ENCODE data around the gene TPX2.

Gene TPX2

DNA sequence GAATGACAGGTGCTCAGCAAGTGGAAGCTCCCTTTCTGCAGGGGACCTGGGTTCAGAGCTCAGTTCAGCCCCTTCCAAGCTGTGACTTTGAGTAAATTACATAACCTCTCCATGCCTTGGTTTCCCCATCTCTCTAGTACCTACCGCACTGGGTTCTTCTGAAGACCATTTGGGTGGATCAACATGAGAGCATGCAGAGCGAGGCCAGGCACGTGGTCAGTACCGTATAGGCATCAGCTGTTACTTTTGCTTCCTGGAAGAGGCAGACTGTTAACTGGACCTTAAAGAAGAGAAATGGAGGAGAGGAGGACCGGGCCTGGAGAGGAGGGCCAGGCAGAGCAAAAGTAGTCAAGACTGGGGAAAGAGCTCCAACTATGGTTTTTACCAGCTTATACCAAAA lies 78.4 kb downstream of the TPX2 start:
- Histone ChIP-seq H3K36me3 (no peaks in the 10 kb centered on the region), H3K4me3 (no peak overlapping the region), H3K27me3 (peaks cover 0 to 5% (median 0%) of the 10 kb centered on the region in 11 experiments; a peak in 1 of 22 replicates), H3K4me2 (no peak overlapping the region), H3K4me1 (peaks cover 9 to 18% (median 15%) of the 10 kb centered on the region in 10 experiments), H3K27ac (no peak overlapping the region), H4K20me1 (peaks cover 0 to 9% (median 0%) of the 10 kb centered on the region in 11 experiments; a peak in 3 of 22 replicates), H3K9ac (no peak overlapping the region), H3K9me3 (replicated peaks in 1 of 11) (no peaks in the 10 kb centered on the region)
- TF ChIP-seq Cebpa-rat (IDR thresholded peaks at IDR 0.05) = no peak

DNA sequence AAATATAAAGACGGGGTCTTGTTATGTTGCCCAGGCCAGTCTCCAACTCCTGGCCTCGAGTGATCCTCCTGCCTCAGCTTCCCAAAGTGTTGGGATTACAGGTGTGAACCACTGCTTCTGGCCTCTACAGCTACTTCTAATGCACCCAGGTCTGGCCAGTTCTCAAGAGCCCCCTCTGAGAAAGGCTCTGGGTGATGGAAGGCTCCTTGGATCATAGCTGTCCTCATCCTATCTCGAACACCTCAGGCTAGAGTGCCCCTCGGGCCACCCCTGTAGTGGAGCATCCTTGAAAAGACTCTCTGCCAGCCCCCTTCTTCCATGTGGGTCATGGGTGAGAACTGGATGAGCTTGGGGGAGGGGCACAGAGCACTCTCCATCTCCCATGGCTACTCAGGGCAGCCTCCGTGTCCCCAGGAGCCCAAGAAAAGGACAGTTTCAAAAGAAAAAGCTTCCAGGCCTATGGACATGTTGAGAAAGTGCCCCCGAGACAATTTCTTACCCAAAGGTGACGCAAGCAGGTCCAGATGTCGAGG lies 79.4 kb downstream of the TPX2 start:
- Histone ChIP-seq H3K27me3 (peaks cover 0 to 6% (median 0%) of the 10 kb centered on the region in 11 experiments; a peak in 1 of 22 replicates), H3K27ac (no peak overlapping the region), H3K4me2 (no peak overlapping the region), H3K4me3 (no peak overlapping the region), H4K20me1 (peaks cover 0 to 13% (median 0%) of the 10 kb centered on the region in 11 experiments; a peak in 4 of 22 replicates), H3K9ac (no peak overlapping the region), H3K4me1 (peaks cover 15 to 27% (median 24%) of the 10 kb centered on the region in 10 experiments), H3K9me3 (replicated peaks in 1 of 11) (no peaks in the 10 kb centered on the region), H3K36me3 (no peaks in the 10 kb centered on the region)
- no peak for TF ChIP-seq Cebpa-rat (IDR thresholded peaks at IDR 0.05)

GRCh38 chr20:31819083-31819784 lies 80.1 kb downstream of the TPX2 start, which contains the start of gene MYLK2:
Gene MYLK2 (plus strand): TSS chr20:31819356. CDS start chr20:31819581, 225 bp downstream.
- Histone ChIP-seq H4K20me1 (peaks cover 0 to 21% (median 0%) of the 10 kb centered on the region in 11 experiments; a peak in 4 of 22 replicates), H3K4me2 (no peak within 1 kb of the TSS), H3K9me3 (replicated peaks in 1 of 11) (no peaks in the 10 kb centered on the region), H3K36me3 (no peaks in the 10 kb centered on the region), H3K4me3 (no peak within 1 kb of the TSS), H3K9ac (no peak within 1 kb of the TSS), H3K27ac (no peak within 1 kb of the TSS), H3K27me3 (peaks cover 0 to 6% (median 0%) of the 10 kb centered on the region in 11 experiments; a peak in 1 of 22 replicates), H3K4me1 (peaks cover 23 to 35% (median 32%) of the 10 kb centered on the region in 10 experiments)
- TF ChIP-seq Cebpa-rat (IDR thresholded peaks at IDR 0.05) = no peak

DNA sequence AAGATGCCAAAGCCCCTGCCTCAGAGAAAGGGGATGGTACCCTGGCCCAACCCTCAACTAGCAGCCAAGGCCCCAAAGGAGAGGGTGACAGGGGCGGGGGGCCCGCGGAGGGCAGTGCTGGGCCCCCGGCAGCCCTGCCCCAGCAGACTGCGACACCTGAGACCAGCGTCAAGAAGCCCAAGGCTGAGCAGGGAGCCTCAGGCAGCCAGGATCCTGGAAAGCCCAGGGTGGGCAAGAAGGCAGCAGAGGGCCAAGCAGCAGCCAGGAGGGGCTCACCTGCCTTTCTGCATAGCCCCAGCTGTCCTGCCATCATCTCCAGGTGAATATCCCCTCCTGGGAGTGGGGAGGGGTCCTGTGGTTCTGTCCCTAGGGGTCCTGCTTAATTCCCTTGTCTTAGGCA lies 81.1 kb downstream of the TPX2 start:
- Histone ChIP-seq H3K27ac (no peak overlapping the region), H4K20me1 (peaks cover 0 to 22% (median 0%) of the 10 kb centered on the region in 11 experiments; a peak in 4 of 22 replicates), H3K27me3 (peaks cover 0 to 6% (median 0%) of the 10 kb centered on the region in 11 experiments; a peak in 1 of 22 replicates), H3K4me1 (peaks cover 20 to 40% (median 33%) of the 10 kb centered on the region in 10 experiments), H3K4me2 (no peak overlapping the region), H3K9ac (no peak overlapping the region), H3K9me3 (replicated peaks in 1 of 11) (no peaks in the 10 kb centered on the region), H3K36me3 (no peaks in the 10 kb centered on the region), H3K4me3 (no peak overlapping the region)
- TF ChIP-seq Cebpa-rat (IDR thresholded peaks at IDR 0.05) = no peak

DNA sequence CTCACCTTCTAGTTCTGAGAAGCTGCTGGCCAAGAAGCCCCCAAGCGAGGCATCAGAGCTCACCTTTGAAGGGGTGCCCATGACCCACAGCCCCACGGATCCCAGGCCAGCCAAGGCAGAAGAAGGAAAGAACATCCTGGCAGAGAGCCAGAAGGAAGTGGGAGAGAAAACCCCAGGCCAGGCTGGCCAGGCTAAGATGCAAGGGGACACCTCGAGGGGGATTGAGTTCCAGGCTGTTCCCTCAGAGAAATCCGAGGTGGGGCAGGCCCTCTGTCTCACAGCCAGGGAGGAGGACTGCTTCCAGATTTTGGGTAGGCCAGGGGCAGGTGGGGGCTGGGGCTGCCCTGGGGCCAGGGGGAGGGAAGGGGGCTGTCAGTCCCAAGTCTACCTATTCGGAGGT lies 82.3 kb downstream of the TPX2 start:
- Histone ChIP-seq H3K36me3 (no peaks in the 10 kb centered on the region), H3K9me3 (replicated peaks in 1 of 11) (no peaks in the 10 kb centered on the region), H3K9ac (no peak overlapping the region), H3K27me3 (peaks cover 0 to 6% (median 0%) of the 10 kb centered on the region in 11 experiments; a peak in 1 of 22 replicates), H4K20me1 (peaks cover 0 to 22% (median 0%) of the 10 kb centered on the region in 11 experiments; a peak in 3 of 22 replicates), H3K4me1 (peaks cover 13 to 30% (median 23%) of the 10 kb centered on the region in 10 experiments), H3K4me2 (peak overlapping the region in 1 of 11 experiments; percentile 33; a peak in 1 of 22 replicates), H3K27ac (no peak overlapping the region), H3K4me3 (no peak overlapping the region)
- TF ChIP-seq Cebpa-rat (IDR thresholded peaks at IDR 0.05) = no peak

GRCh38 chr20:31822421-31823330 lies 83.6 kb downstream of the TPX2 start:
- H3K4me3 ChIP-seq = peak overlapping the region in 4 of 10 experiments; percentile 6 to 38 (median 22); a peak in 3 of 20 replicates
- no peaks in the 10 kb centered on the region for H3K36me3 ChIP-seq
- no peak for TF ChIP-seq Cebpa-rat (IDR thresholded peaks at IDR 0.05)
- H3K27me3 ChIP-seq = peaks cover 0 to 11% (median 0%) of the 10 kb centered on the region in 11 experiments; a peak in 1 of 22 replicates
- H3K4me2 ChIP-seq = peak overlapping the region; percentile 58 to 90 (median 75)
- no peaks in the 10 kb centered on the region for H3K9me3 ChIP-seq (replicated peaks in 1 of 11)
- H3K9ac ChIP-seq = peak overlapping the region in 7 of 11 experiments; percentile 16 to 60 (median 46); a peak in 11 of 22 replicates
- H3K4me1 ChIP-seq = peaks cover 13 to 30% (median 23%) of the 10 kb centered on the region in 10 experiments
- no peak overlapping the region for H3K27ac ChIP-seq
- H4K20me1 ChIP-seq = peaks cover 0 to 22% (median 0%) of the 10 kb centered on the region in 11 experiments; a peak in 3 of 22 replicates

DNA sequence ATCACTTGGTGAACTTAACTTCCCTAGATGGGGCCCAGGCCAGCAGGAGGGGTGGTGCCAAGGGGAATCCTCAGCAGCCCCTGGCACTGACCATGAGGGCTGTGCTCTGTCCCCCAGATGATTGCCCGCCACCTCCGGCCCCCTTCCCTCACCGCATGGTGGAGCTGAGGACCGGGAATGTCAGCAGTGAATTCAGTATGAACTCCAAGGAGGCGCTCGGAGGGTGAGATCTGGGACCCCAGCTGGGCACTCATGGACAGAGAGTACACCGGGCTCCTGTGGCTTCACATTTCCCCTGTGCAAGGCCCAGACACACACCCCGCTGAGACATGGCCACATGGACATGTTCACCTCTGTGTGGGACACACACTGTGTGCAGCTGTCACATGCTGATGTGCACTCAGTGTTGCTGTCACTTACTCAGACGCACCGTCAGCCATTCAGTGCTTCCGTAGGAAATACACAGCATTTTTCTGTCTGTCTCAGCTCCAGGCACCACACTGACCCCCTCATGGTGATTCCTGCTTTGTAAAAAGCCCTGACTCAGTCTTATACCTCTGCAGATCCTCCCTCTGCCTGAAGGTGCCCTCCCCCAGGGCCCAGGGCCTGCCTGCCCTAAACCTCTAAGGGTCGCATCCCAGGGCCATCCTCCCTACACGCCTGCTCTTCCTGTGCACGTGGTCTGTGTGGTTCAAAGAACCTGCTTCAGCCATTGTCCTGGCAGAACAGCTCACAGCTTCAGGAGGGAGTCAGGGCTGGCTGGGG lies 84.5 kb downstream of the TPX2 start:
- H3K4me1 ChIP-seq = peaks cover 13 to 30% (median 23%) of the 10 kb centered on the region in 10 experiments
- TF ChIP-seq Cebpa-rat (IDR thresholded peaks at IDR 0.05) = no peak
- H3K9ac ChIP-seq = peak overlapping the region in 7 of 11 experiments; percentile 5 to 58 (median 39); a peak in 7 of 22 replicates
- H3K27ac ChIP-seq = peak overlapping the region in 1 of 11 experiments; percentile 33; a peak in 2 of 22 replicates
- H4K20me1 ChIP-seq = peaks cover 0 to 22% (median 0%) of the 10 kb centered on the region in 11 experiments; a peak in 3 of 22 replicates
- H3K4me3 ChIP-seq = no peak overlapping the region
- no peaks in the 10 kb centered on the region for H3K9me3 ChIP-seq (replicated peaks in 1 of 11)
- H3K4me2 ChIP-seq = peak overlapping the region; percentile 58 to 90 (median 75)
- H3K27me3 ChIP-seq = peaks cover 0 to 11% (median 0%) of the 10 kb centered on the region in 11 experiments; a peak in 1 of 22 replicates
- no peaks in the 10 kb centered on the region for H3K36me3 ChIP-seq

DNA sequence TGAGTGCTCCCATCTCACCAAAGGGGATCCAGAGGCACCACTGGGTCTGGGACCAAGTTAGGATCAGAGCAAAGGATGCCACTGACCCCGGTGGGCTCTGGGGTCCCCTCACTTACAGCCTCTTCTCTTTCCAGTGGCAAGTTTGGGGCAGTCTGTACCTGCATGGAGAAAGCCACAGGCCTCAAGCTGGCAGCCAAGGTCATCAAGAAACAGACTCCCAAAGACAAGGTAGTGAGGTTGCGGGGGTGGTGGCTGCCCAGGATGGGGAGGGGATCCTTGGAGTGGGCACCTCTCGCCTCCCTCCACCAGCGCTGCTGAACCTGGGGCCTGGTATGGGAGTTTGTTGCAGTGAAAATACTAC lies 85.0 kb downstream of the TPX2 start:
- H3K27ac ChIP-seq = no peak overlapping the region
- H3K9me3 ChIP-seq (replicated peaks in 1 of 11) = no peaks in the 10 kb centered on the region
- H3K27me3 ChIP-seq = peaks cover 0 to 15% (median 0%) of the 10 kb centered on the region in 11 experiments; a peak in 2 of 22 replicates
- H3K4me3 ChIP-seq = no peak overlapping the region
- H4K20me1 ChIP-seq = peaks cover 0 to 28% (median 0%) of the 10 kb centered on the region in 11 experiments; a peak in 3 of 22 replicates
- H3K4me1 ChIP-seq = peaks cover 13 to 31% (median 24%) of the 10 kb centered on the region in 10 experiments
- H3K4me2 ChIP-seq = peak overlapping the region; percentile 58 to 90 (median 75); a peak in 21 of 22 replicates
- no peaks in the 10 kb centered on the region for H3K36me3 ChIP-seq
- H3K9ac ChIP-seq = peak overlapping the region in 7 of 11 experiments; percentile 5 to 58 (median 39); a peak in 7 of 22 replicates
- no peak for TF ChIP-seq Cebpa-rat (IDR thresholded peaks at IDR 0.05)
